GM18526 (cell line): ENCODE results near the gene FOXO6.

Experiments
- POLR2A ChIP-seq: IDR thresholded peaks from 3 replicates; pipeline ENCODE4 v1.6.1; 2011; ENCODE audit not compliant: insufficient read length; ENCODE audit errors: extremely low read depth

The FOXO6 gene

DNA sequence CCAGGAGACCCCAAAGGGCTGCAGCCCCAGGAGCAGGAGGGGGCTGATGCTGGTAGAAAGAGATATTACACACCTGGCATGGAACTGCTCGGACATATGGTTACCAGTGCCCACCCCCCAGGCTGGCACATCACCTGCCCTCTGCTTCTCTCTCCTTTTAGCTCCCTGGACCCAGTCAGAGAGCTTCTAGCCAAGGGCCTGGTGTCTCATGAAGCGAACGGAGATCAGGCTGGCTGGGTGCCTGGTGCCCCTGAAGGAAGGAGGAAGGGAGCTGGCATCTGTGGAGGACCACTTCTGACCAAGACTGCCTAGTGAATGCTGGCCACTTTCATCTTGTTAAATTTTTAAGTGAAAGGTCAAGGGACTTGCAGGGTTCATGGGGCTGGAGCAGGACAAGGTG lies 53.1 kb downstream of the FOXO6 start:
- no peak for TF ChIP-seq POLR2A

DNA sequence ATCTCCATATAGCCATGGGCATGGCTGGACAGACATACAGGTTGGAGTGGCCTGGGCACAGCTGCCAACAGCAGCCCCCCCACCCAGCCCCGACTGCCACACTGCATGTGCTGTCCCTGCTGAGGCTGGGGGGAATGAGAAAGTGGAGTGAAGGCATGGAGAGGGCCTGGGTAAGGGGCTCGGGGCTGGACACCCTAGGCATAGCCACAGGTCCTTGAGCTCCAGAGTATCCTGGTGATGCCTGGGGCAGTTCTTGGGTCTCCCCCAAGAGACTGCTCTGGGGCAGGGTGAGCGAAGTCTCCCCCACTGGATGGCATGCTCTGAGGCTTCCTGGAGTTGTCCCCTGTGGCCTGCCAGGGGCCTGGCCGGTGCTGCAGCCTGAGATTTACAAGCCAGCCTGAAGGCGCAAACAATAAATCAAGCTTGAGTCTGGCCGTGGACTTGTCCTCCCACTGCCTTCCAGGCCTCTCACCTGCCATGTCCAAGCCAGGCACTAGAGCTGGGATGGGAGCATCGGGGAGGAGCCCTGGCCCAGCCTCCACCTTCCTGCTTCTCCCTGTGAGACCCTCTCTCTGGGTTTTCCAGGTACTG lies 53.6 kb downstream of the FOXO6 start:
- no peak for TF ChIP-seq POLR2A

DNA sequence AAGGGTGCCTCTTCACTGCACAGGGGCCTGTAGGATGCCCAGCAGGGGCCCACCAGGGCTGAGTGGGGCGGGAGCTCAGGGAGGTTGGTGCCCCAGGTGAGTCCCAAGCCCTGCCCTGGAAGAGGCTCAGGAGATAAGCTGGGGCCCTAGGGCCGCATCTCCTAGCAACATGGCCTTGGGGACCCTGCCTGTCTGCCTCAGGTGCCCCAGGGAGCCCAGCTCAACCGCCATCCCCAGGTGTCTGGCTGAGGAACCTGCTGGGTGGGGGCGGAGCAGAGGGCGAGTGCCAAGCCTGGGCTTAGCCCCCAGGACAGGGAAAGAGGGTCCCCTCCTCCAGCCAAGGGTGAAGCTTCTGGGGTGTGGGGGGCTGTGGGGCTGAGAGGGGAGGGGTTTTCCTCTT lies 54.8 kb downstream of the FOXO6 start:
- no peak for TF ChIP-seq POLR2A

DNA sequence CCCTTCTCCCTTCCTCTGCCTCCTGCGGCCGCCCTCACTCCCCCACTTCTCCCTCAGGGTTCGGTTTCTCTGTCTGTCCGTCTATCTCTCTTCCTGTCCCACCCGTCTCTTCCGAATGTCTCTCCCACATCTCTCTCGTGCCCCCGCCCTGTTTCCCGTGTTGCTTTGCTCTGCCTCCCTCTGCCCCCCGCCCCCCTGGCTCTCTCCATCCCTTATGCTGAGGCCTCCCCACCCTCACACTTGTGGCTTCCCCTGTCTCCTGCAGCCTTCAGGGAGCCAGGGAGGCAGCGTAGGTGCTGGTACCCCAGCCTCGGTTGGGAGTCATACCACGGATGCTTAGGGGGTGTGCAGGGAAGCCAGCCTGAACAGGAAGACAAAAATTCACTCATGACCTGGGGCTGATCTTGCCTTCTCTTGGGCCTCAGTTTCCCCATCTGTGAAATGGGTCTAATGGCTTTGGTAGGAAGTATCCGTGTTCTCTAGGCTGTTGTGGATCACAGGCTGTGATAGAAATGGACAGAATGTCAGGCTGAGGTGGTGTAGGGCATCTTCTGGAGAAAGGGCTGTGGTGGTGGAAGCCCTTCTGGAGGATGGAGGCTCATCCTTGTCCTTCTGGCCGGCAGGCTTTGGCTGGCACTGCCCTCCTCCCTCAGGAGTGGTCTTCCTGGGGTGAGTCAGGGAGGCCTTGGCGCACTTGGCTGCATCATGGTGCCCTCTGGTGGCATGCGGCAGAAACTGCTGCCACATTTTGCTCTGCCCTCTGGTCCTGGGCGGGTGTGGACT lies 55.5 kb downstream of the FOXO6 start:
- TF ChIP-seq POLR2A: no peak

DNA sequence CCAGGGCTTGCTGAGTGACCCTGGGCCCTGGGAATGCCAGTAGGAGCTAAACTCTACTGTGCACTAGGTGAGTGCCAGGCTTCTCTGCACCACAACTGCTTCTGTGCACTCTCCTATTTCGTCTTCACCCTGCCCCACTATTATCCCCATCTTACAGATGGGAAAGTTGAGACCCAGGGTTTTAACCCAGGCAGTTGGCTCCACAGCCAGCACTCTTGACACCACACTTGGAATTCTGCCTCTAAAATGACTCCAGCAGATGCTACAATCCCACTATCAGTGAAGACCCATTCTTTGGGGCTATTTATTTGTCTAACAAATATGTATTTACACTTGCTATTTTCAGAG lies 56.1 kb downstream of the FOXO6 start:
- no peak for TF ChIP-seq POLR2A

DNA sequence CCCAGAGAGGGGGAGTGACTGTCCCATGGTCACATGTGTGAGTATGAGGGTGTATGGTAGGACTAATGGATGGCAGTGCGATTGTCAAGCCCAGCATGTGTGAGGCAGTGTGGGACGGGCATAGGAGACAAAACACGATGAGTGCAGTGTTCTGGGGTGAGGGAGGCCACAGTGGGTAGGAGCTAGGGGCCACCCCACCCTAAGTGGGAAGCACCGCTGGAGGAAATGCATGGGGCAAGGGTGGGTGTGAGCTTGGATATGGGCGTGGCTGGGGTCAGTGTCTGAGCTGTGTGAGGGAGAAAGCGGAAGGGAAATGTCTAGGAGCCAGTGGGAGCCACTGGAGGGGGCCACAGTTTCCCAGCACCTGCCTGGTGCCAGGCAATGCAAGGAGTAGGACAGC lies 56.5 kb downstream of the FOXO6 start:
- TF ChIP-seq POLR2A: no peak

DNA sequence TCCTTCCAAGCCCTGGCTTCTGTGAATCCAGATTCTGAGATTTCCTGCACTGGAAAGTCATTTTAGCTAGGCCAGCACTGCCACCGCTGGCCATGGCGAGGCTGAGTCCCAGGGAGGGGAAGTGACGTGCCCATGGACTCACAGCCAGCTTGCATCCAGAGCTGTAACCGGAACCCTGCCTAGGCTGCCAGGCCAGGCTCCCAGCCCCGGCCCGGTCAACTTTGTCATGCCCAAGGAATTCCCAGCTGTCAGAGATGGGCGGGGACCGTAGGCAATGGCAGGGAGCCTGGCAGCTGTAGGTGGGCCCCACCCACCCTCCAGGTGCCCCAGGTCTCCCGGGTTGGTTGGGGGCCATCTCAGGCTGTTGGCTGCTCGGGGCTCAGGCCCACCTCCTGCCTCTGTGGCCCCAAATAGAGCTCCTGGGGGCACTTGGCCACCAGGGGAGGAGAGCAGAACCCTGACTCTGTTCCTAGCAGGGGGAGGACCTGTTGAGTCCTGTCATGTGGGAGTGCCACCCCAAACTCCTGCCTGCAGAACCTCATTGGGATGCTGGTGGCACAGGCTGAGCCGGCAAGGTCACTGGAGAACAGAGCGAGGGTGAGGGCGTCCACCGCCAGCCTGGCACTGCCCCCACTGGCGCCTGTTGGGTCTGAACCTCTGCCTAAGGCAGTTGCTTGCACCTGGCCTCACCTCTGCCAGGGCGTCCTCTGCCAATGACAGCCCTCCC lies 57.8 kb downstream of the FOXO6 start:
- no peak for TF ChIP-seq POLR2A

DNA sequence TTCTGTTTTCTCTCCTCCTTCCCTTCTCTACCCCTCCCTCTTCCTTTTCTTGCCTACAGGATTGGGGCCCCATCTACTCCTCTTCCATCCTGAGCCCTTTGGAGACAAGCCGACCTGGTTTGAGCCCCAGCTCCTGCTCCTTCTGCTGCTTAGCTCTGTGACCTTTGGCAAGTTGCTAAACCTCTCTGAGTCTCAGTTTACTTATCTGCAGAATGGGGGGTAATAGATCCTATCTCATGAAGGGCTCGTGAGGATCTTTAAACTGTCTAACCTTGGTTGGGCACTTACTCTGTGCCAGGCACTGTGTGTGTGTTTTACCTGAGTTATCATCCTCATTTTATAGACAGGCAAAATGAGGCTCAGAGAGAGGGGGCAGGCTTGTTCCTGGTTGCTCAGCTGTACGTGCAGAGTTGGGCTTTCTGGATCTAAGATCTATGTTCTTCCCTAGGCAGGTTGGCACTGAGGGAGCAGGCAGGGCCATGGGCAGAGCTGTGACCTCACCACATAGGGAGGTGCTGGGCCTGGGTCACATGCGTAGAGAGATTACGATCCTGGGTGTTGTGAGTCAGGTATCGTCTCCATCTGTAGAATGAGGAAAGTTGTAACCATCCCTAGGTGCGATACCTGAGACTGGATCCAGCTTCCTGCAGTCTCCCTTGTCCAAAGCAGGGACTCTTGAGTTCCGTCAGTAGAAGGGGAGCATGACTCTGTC lies 58.5 kb downstream of the FOXO6 start:
- no peak for TF ChIP-seq POLR2A

DNA sequence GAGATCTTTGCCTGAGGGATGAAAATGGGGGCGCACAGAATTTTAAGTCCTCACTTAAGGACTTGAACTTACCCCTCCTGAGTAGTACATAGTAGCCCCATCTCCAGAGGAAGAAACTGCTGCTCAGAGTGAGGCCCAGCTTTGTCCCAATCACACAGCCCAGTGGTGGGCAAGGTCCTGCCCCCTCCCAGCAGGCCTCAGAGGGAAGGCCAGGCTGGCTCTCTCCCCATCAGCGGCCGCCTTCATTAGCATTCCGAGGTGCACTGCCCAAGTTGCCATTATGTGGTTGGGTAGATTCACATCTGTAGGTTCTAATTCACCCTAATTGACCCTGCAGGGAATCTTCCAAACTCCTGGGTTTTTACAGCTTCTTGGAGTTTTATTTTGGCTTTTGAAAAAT lies 59.1 kb downstream of the FOXO6 start:
- TF ChIP-seq POLR2A: no peak

DNA sequence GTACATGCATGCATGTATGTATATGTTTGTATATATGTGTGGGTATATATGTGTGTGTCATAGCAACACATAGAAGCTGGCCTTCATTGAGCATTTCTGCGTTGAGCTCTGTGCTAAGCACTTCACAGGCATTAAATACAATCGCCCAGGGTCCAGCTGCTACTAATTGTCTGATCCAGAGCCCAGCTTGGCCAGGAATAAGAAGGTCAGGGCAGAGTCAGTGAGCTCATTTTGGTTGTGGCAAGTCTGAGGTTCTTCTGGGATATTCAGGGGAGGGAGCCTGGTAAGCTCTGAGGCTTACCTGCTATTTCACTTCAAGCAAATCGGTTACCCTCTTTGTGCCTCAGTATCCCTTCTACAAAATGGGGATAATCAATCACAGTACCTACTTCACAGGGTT lies 59.6 kb downstream of the FOXO6 start:
- no peak for TF ChIP-seq POLR2A

DNA sequence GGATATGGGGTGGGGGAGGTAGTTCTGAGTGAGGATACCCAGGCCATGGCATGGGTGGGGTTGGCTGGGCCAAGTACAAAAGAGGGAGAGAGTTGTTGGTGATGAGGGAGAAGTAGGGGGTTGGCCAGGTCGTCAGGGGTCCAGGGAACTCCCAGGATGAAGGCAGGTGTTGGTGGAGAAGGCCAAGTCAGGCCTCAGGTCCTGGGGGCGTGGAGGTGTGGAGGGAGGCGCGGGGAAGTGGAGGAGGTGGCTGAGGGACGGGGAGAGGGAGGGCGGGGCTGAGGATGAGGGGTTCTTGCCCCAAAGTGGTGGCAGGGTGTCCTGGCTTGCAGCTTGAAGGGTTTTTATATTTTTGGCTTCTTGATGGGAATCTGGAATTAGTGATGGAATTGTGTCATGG lies 61.1 kb downstream of the FOXO6 start:
- no peak for TF ChIP-seq POLR2A

DNA sequence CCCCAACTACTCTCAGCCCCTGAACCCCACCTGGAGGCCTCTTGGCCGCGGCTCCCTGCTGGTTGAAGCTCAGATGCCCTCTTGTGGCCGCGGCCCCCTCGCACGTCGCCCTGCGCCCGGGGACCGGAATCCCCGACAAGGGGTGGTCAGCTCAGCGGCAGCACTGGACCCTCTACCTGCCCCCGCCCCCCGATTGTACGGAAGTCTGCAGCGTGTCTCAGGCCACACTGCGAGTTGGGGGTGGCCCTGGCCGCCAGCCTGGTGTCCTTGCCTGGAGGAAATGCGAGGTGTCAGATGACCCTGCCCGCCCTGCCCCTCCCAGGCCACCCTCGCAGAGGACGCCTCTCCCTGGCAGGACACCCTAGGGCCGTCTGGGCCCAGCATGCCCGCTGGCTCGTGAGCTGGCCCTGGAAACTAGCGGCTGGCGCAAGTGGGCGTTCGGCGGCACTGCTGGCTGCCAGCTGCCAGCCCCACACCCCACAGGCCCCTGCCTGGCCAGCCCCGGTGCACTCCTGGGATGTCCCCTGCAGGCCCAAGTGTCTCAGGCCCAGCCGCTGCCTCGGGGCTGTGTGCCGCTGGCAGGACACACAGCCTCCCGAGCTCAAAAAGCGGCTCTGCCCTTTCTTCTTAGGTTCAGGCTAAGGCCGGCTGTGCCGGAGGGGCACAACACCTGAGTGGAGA lies 62.4 kb downstream of the FOXO6 start:
- no peak for TF ChIP-seq POLR2A

DNA sequence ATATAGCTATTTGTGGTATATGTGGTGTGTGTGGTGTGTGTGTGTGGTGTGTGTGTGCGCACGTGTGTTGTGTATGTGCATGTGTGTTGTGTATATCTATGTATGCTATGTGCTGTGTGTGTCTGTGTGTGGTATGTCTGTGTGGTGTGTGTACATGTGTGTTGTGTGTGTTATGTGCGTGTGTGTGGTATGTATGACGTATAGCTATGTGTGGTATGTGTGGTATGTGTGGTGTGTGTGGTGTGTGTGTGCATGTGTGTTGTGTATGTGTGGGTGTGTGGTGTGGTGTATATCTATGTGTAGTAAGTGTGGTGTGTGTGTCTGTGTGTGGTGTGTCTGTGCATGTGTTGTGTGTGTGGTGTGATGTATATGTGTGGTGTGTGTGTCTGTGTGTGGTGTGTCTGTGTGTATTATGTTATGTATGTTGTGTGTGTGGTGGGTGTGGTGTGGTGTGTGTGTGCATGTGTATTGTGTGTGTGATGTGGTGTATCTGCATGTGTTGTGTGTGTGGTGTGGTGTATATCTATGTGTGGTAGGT lies 63.4 kb downstream of the FOXO6 start:
- no peak for TF ChIP-seq POLR2A

DNA sequence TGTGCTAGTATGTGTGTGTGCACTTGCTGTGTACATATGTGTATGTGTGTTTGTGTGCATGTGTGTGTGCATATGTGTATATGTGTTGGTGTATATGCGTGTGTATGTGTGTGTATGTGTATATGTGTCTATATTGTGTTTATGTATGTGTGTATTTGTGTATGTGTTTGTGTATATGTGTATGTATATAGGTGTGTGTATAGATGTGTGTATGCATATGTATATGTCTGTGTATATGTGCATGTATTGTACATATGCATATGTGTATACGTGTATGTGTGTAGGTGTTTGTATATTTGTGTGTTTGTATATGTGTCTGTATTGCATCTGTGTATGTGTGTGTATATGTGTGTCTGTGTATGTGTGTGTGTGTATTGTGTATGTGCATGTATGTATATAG lies 64.1 kb downstream of the FOXO6 start:
- no peak for TF ChIP-seq POLR2A
